Thyroid gland (tissue), 4 donors: ENCODE results near the gene CEP350. TPM values are rescaled to one million over a fixed set of nuclear protein-coding genes. Genes with fewer than 3 reads are reported as not detected.
"Not testable (repeated sequence)": the region's sequence is repeated elsewhere in the genome, so short reads cannot be mapped to it uniquely, and the experiment has no call there.

Experiments
- DNase-seq, 2 donors: peaks; one replicate each; pipeline ENCODE4 v3.0.0-alpha.2; 2019
- H3K27ac ChIP-seq, 3 donors: fragments of 200-600 bp; sonication (generic); 1 replicate in 2 of 3; 2 replicates in 1 of 3; pipeline ENCODE4 v1.5.1; 2016 to 2019; ENCODE audit warnings: mild to moderate bottlenecking in 1 of 3, moderate library complexity in 1 of 3
- H3K27me3 ChIP-seq: fragments of 200-600 bp; sonication (generic); one replicate; pipeline ENCODE4 v1.5.1; 2019
- H3K36me3 ChIP-seq, 2 donors: fragments of 200-600 bp; sonication (generic); one replicate each; pipeline ENCODE4 v1.5.1; 2016 to 2019
- H3K4me1 ChIP-seq, 2 donors: fragments of 200-600 bp; sonication (generic); one replicate each; pipeline ENCODE4 v1.5.1; 2017 to 2019
- H3K4me3 ChIP-seq, 3 donors: fragments of 200-600 bp; sonication (generic); replicated peaks in 1 of 3; 1 replicate in 2 of 3; 2 replicates in 1 of 3; pipeline ENCODE4 v1.5.1; 2016; ENCODE audit warnings: mild to moderate bottlenecking in 1 of 3
- H3K9me3 ChIP-seq: fragments of 200-600 bp; sonication (generic); one replicate; pipeline ENCODE4 v1.5.1; 2017
- POLR2A ChIP-seq, 2 donors: fragments of 450-650 bp; IDR thresholded peaks; one replicate each; pipeline ENCODE4 v1.6.1; 2017; ENCODE audit warnings: antibody characterized with exemption in 2 of 2, mild to moderate bottlenecking in 2 of 2, moderate library complexity in 1 of 2
- WGBS, 2 donors: methylation state at CpG; one replicate each; pipeline ENCODE4 v1.1.5; 2017; 5-methylcytosine and 5-hydroxymethylcytosine counted together
- intact Hi-C: fragments of 100-400 bp; cut with DNase I; formaldehyde crosslinking; loops from one replicate; pipeline ENCODE4 v1.15.1; 2023
- total RNA-seq, 4 donors: library from RNA; depleted of rRNA; stranded (reverse); fragments of >200 nt; gene quantifications; one replicate each; pipeline ENCODE4 v1.2.3, GENCODE V29; 2016
- TF ChIP-seq, protein P1 (sequence below), 6 experiments: fragments of 200-600 bp in 3 of 6; fragments of 450-650 bp in 3 of 6; sonication (generic) in 3 of 6; IDR thresholded peaks; one replicate each; pipeline ENCODE4 v1.5.1; 2016 to 2019; ENCODE audit warnings: antibody characterized with exemption in 6 of 6, mild to moderate bottlenecking in 2 of 6, inconsistent platforms in 1 of 6, moderate library complexity in 1 of 6

CEP350 gene
- total RNA-seq, 4 donors from 2014 or later: 58.3 to 78.1 (median 65.2) TPM

DNA sequence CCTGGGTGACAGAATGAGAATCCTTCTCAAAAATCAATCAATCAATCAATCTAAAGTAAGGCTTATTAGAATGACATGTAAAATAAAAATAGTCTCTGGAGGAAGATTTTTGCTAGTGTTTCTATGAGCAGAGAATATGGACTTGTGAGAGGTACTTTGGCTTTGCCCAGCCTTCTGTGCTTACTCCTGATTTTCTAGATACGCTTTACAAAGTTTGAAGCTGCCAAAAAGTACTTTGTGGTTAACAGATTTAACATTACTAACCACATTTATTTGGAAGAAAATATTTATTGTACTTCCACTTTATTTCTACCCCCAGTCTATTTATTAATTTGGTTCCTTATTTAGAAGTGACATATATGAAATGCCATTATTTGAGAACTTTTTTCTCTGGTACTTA lies 41.0 kb downstream of the CEP350 start:
- TF ChIP-seq POLR2A (IDR thresholded peaks at IDR 0.05): no peak
- TF ChIP-seq, protein P1, sequence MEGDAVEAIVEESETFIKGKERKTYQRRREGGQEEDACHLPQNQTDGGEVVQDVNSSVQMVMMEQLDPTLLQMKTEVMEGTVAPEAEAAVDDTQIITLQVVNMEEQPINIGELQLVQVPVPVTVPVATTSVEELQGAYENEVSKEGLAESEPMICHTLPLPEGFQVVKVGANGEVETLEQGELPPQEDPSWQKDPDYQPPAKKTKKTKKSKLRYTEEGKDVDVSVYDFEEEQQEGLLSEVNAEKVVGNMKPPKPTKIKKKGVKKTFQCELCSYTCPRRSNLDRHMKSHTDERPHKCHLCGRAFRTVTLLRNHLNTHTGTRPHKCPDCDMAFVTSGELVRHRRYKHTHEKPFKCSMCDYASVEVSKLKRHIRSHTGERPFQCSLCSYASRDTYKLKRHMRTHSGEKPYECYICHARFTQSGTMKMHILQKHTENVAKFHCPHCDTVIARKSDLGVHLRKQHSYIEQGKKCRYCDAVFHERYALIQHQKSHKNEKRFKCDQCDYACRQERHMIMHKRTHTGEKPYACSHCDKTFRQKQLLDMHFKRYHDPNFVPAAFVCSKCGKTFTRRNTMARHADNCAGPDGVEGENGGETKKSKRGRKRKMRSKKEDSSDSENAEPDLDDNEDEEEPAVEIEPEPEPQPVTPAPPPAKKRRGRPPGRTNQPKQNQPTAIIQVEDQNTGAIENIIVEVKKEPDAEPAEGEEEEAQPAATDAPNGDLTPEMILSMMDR (IDR thresholded peaks at IDR 0.05): no peak
- no peak for DNase-seq
- Histone ChIP-seq H3K4me1 (no peaks in the 10 kb centered on the region), H3K4me3 (no peak overlapping the region), H3K27me3 (no peaks in the 10 kb centered on the region), H3K9me3 (no peaks in the 10 kb centered on the region), H3K27ac (no peak overlapping the region), H3K36me3 (peaks cover 3 to 13% of the 10 kb centered on the region in 2 donors)
- 97 to 98% methylated on average over 1 of the region's 1 CpG for WGBS, 2 donors
- intact Hi-C loops: no loop called here

DNA sequence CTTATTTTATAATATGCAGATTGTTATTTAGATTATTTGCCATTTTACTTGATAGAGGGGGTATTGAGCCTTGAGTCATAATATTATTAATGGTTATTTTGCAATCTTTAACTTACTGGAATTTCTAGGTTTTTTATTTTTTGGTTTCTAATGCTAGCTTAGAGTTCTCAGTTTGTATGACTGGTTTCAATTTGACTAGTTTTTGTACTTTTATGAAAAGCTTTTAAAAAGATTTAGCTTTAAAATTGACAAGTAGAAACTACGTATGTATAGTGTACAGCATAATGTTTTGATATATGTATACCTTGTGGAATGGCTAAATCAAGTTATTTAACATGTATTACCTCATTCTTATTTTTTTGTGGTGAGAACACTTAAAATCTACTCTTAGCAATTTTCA lies 41.5 kb downstream of the CEP350 start:
- no peaks in the 10 kb centered on the region for H3K27me3 ChIP-seq
- no peaks in the 10 kb centered on the region for H3K4me1 ChIP-seq
- peaks cover 3 to 13% of the 10 kb centered on the region in 2 donors for H3K36me3 ChIP-seq
- H3K9me3 ChIP-seq: no peaks in the 10 kb centered on the region
- H3K4me3 ChIP-seq: no peak overlapping the region
- intact Hi-C loops: no loop called here
- TF ChIP-seq POLR2A (IDR thresholded peaks at IDR 0.05): no peak
- TF ChIP-seq, protein P1 (IDR thresholded peaks at IDR 0.05): no peak
- no peak for DNase-seq
- H3K27ac ChIP-seq: no peak overlapping the region
- 99 to 100% methylated on average over 1 of the region's 1 CpG for WGBS, 2 donors

DNA sequence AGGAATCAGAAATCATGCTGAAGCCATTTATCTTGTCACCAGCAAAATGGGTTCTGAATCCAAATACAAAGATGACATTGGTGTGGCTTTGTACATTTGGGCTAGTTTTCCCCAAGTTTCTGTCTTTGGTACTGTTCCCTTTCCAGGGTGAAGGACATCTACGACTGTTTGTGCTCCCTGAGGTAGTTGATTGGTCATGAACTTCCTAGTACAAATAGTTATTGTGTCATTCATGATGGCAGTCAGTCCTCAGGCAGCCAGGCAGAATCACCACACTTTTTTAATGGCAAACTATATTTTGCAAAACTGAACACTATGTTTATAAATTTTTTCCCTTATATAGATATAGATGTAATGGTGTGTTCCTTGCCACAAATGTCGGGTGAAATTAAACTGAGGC lies 46.0 kb downstream of the CEP350 start:
- no peak overlapping the region for H3K27ac ChIP-seq
- intact Hi-C loops: no loop called here
- 90 to 94% methylated on average over 2 of the region's 2 CpGs for WGBS, 2 donors
- TF ChIP-seq POLR2A (IDR thresholded peaks at IDR 0.05): no peak
- TF ChIP-seq, protein P1 (IDR thresholded peaks at IDR 0.05): no peak
- no peak for DNase-seq
- H3K4me3 ChIP-seq: no peak overlapping the region
- H3K4me1 ChIP-seq: no peaks in the 10 kb centered on the region
- H3K9me3 ChIP-seq: no peaks in the 10 kb centered on the region
- H3K27me3 ChIP-seq: no peaks in the 10 kb centered on the region
- H3K36me3 ChIP-seq: peaks cover 3 to 13% of the 10 kb centered on the region in 2 donors

DNA sequence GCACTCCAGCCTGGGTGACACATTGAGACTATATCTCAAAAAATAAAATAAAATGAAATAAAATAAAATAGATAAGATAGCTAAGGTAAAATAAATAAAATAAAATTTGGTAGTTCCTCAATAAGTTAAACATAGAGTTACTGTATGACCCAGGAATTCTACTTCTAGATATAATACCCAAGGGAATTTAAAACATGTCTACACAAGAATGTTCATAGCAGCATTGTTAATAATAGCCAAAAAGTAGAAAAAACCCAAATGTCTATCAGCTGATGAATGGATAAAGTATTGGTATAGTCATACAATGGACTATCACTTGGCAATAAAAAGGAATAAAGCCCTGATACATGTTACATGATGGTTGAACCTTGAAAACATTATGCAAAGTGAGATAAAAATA lies 47.8 kb downstream of the CEP350 start:
- Histone ChIP-seq H3K9me3 (no peaks in the 10 kb centered on the region), H3K4me3 (no peak overlapping the region), H3K27me3 (no peaks in the 10 kb centered on the region), H3K36me3 (peaks cover 0 to 4% of the 10 kb centered on the region in 2 donors), H3K4me1 (no peaks in the 10 kb centered on the region), H3K27ac (no peak overlapping the region)
- no peak for DNase-seq
- intact Hi-C loops: no loop called here
- TF ChIP-seq, protein P1 (IDR thresholded peaks at IDR 0.05): no peak
- no peak for TF ChIP-seq POLR2A (IDR thresholded peaks at IDR 0.05)

DNA sequence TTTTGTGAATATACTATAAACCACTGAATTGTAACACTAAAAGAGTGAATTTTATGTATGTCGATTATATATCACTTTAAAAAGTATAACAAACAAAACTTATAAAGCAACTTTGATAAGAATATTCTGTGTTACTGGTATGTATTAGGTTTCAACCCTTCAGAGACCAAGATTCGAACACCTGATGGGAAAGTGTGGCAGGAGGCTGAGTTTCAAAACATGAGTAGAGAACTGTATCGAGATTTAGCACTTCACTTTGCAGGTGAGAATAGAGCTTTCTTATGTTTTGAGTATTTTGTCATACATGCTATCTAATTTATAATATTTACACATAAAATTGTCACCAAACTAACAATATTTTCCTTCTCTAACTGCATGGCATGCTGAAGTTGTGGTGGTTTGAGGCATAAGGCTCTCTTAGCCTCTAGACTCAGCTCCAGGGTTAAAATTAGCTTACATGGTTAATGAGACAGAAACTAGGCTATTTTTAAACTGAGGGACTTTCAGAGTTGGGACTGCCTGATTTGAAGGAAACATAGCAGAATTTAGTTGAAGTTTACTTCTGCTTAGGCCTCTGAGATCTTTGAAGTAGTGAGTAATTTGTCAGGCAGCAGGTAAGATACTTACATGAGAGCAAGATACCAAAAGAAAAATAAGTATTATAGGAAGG lies 48.6 kb downstream of the CEP350 start:
- 92 to 98% methylated on average over 3 of the region's 3 CpGs for WGBS, 2 donors

DNA sequence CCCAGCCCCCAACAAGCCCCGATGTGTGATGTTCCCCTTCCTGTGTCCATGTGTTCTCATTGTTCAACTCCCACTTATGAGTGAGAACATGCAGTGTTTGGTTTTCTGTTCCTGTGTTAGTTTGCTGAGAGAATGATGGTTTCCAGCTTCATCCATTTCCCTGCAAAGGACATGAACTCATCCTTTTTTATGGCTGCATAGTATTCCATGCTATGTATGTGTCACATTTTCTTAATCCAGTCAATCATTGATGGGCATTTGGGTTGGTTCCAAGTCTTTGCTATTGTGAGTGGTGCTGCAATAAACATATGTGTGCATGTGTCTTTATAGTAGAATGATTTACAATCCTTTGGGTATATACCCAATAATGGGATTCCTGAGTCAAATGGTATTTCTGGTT lies 52.2 kb downstream of the CEP350 start:
- H3K36me3 ChIP-seq, H3K9me3 ChIP-seq, H3K4me1 ChIP-seq, H3K27me3 ChIP-seq, intact Hi-C loops, H3K4me3 ChIP-seq, H3K27ac ChIP-seq, DNase-seq: not testable (repeated sequence)
- WGBS, 2 donors: 94 to 100% methylated on average over 1 of the region's 1 CpG

More for the DNA sequence above, 48.6 kb downstream of the CEP350 start:
- no peaks in the 10 kb centered on the region for H3K27me3 ChIP-seq
- no peak for DNase-seq
- no peak overlapping the region for H3K27ac ChIP-seq
- H3K9me3 ChIP-seq: no peaks in the 10 kb centered on the region
- intact Hi-C loops: no loop called here
- H3K4me1 ChIP-seq: no peaks in the 10 kb centered on the region
- no peak overlapping the region for H3K4me3 ChIP-seq
- H3K36me3 ChIP-seq: peaks cover 0 to 4% of the 10 kb centered on the region in 2 donors
- TF ChIP-seq, protein P1 (IDR thresholded peaks at IDR 0.05): no peak
